IMR-90 (cell line): Measurements from ENCODE around the gene SLC5A10. TPM values are rescaled to one million over a fixed set of nuclear protein-coding genes. Genes with fewer than 3 reads are reported as not detected.

Source experiments
- ATAC-seq: fragments of 200-7000 bp; cut with Tn5 transposase; 2 replicates; pipeline ENCODE4 v1.9.1; 2020; ENCODE audit warnings: low read depth, mild to moderate bottlenecking, moderate library complexity
- BruUV-seq: library from RNA; stranded (reverse); fragments of 400-500 nt; replicated peaks from 2 replicates; lab custom pipeline; 2021; lab: Mats Ljungman, UMichigan
- CTCF ChIA-PET: fragments of 300-600 bp; formaldehyde crosslinking; extraction: SDS; loops from one replicate; lab custom pipeline; 2021; ENCODE audit warnings: antibody characterized with exemption; lab: Yijun Ruan, JAX
- POLR2A ChIA-PET: fragments of 300-600 bp; sonication (Branson Sonifier 250); formaldehyde crosslinking; loops from one replicate; lab custom pipeline; 2022; ENCODE audit warnings: antibody characterized with exemption; ENCODE audit not compliant: unreplicated experiment; lab: Charles Lee
- DNase-seq: peaks from one replicate; pipeline ENCODE4 v3.0.0; 2013
- H2AFZ ChIP-seq: replicated peaks from 2 replicates; pipeline ENCODE3; 2013; ENCODE audit warnings: low read length, mild to moderate bottlenecking; ENCODE audit not compliant: poor library complexity
- H2AK5ac ChIP-seq: 2 replicates; pipeline ENCODE4 v1.6.1; 2013; ENCODE audit warnings: low read depth, low read length, inconsistent platforms
- H2AK9ac ChIP-seq: replicated peaks from 2 replicates; pipeline ENCODE3; 2013; ENCODE audit warnings: mild to moderate bottlenecking, low read depth, low read length, moderate library complexity; ENCODE audit not compliant: poor library complexity
- H2BK120ac ChIP-seq: 2 replicates; pipeline ENCODE4 v1.6.1; 2013; ENCODE audit warnings: low read depth, low read length, inconsistent platforms
- H2BK15ac ChIP-seq: 3 replicates; pipeline ENCODE4 v1.6.1; 2013; ENCODE audit warnings: low read depth, low read length, inconsistent platforms
- H2BK20ac ChIP-seq: 2 replicates; pipeline ENCODE4 v1.6.1; 2013; ENCODE audit warnings: low read depth, mild to moderate bottlenecking, inconsistent platforms, low read length, moderate library complexity
- H2BK5ac ChIP-seq: 2 replicates; pipeline ENCODE4 v1.6.1; 2013; ENCODE audit warnings: mild to moderate bottlenecking, low read depth, low read length, inconsistent platforms; ENCODE audit not compliant: poor library complexity, severe bottlenecking
- H3K14ac ChIP-seq: replicated peaks from 2 replicates; pipeline ENCODE4 v1.6.1; 2013; ENCODE audit warnings: low read depth, low read length, inconsistent platforms
- H3K18ac ChIP-seq: 2 replicates; pipeline ENCODE4 v1.6.1; 2013; ENCODE audit warnings: low read depth, low read length, control low read depth
- H3K23ac ChIP-seq: 2 replicates; pipeline ENCODE4 v1.6.1; 2013; ENCODE audit warnings: low read depth, low read length, inconsistent platforms
- H3K27ac ChIP-seq: 2 replicates; pipeline ENCODE4 v1.5.1; 2013; ENCODE audit warnings: mild to moderate bottlenecking, control low read depth, low read length; ENCODE audit not compliant: insufficient read depth
- H3K27me3 ChIP-seq: 2 replicates; pipeline ENCODE4 v1.6.1; 2013; ENCODE audit warnings: low read length; ENCODE audit not compliant: control insufficient read depth, insufficient read depth
- H3K36me3 ChIP-seq: 2 replicates; pipeline ENCODE4 v1.6.1; 2013; ENCODE audit warnings: low read length, mixed read lengths; ENCODE audit not compliant: control insufficient read depth, insufficient read depth
- H3K4ac ChIP-seq: 2 replicates; pipeline ENCODE4 v1.6.1; 2013; ENCODE audit warnings: low read depth, low read length, inconsistent platforms
- H3K4me1 ChIP-seq: 2 replicates; pipeline ENCODE4 v1.6.1; 2013; ENCODE audit warnings: low read length, mixed read lengths; ENCODE audit not compliant: control insufficient read depth, insufficient read depth
- H3K4me2 ChIP-seq: 2 replicates; pipeline ENCODE4 v1.6.1; 2013; ENCODE audit warnings: low read depth, mild to moderate bottlenecking, control low read depth, low read length, moderate library complexity
- H3K4me3 ChIP-seq: 2 replicates; pipeline ENCODE4 v1.5.1; 2013; ENCODE audit warnings: low read depth, mild to moderate bottlenecking, control low read depth, low read length, moderate library complexity; ENCODE audit not compliant: insufficient read depth
- H3K56ac ChIP-seq: 2 replicates; pipeline ENCODE4 v1.6.1; 2013; ENCODE audit warnings: low read length, inconsistent platforms; ENCODE audit not compliant: insufficient read depth; ENCODE audit errors: extremely low read depth
- H3K79me1 ChIP-seq, 2 experiments: 2 replicates each; pipeline ENCODE4 v1.6.1; 2013; ENCODE audit warnings: low read length in 2 of 2, inconsistent platforms in 1 of 2, low read depth in 1 of 2
- H3K9ac ChIP-seq: 2 replicates; pipeline ENCODE4 v1.6.1; 2013; ENCODE audit warnings: low read depth, low read length, control low read depth
- H3K9me1 ChIP-seq: 2 replicates; pipeline ENCODE4 v1.6.1; 2013; ENCODE audit warnings: low read length, inconsistent platforms; ENCODE audit not compliant: insufficient read depth
- H3K9me3 ChIP-seq: 2 replicates; pipeline ENCODE4 v1.6.1; 2013; ENCODE audit warnings: low read length; ENCODE audit not compliant: control insufficient read depth, insufficient read depth
- H4K20me1 ChIP-seq: 2 replicates; pipeline ENCODE4 v1.6.1; 2013; ENCODE audit warnings: low read length, inconsistent platforms; ENCODE audit not compliant: insufficient read depth
- H4K5ac ChIP-seq: 2 replicates; pipeline ENCODE4 v1.6.1; 2013; ENCODE audit warnings: mild to moderate bottlenecking, low read depth, low read length, control low read depth
- H4K8ac ChIP-seq, 2 experiments: 2 replicates each; pipeline ENCODE4 v1.6.1; 2013; ENCODE audit warnings: low read depth in 2 of 2, low read length in 2 of 2, control low read depth in 1 of 2, inconsistent platforms in 1 of 2
- H4K91ac ChIP-seq: 2 replicates; pipeline ENCODE4 v1.6.1; 2013; ENCODE audit warnings: low read depth, low read length, inconsistent platforms; ENCODE audit not compliant: insufficient read depth
- BHLHE40 ChIP-seq: fragments of 150-350 bp; IDR thresholded peaks from 2 replicates; pipeline ENCODE4 v1.6.1; 2016; ENCODE audit warnings: mild to moderate bottlenecking, low read depth, low read length
- CTCF ChIP-seq: conservative IDR thresholded peaks from 2 replicates; pipeline ENCODE4 v1.5.1; 2012; ENCODE audit warnings: mild to moderate bottlenecking, low read depth, low read length, improper control_type of control experiment
- ELK1 ChIP-seq: fragments of 150-350 bp; IDR thresholded peaks from 2 replicates; pipeline ENCODE4 v1.6.1; 2016; ENCODE audit warnings: low read depth, mild to moderate bottlenecking, low read length, moderate library complexity, borderline replicate concordance
- FOS ChIP-seq: fragments of 150-350 bp; IDR thresholded peaks from 2 replicates; pipeline ENCODE4 v1.6.1; 2016; ENCODE audit warnings: low read depth, low read length
- MAFK ChIP-seq: IDR thresholded peaks from 2 replicates; pipeline ENCODE4 v1.6.1; 2012; ENCODE audit warnings: low read depth, low read length, improper control_type of control experiment
- NFE2L2 ChIP-seq: fragments of 150-350 bp; IDR thresholded peaks from 2 replicates; pipeline ENCODE4 v1.6.1; 2016; ENCODE audit warnings: low read depth, mild to moderate bottlenecking, low read length
- RAD21 ChIP-seq: IDR thresholded peaks from 2 replicates; pipeline ENCODE4 v1.6.1; 2012; ENCODE audit warnings: low read length, improper control_type of control experiment
- RCOR1 ChIP-seq: IDR thresholded peaks from 2 replicates; pipeline ENCODE4 v1.6.1; 2012; ENCODE audit warnings: mild to moderate bottlenecking, low read length, improper control_type of control experiment; ENCODE audit not compliant: insufficient replicate concordance
- RFX5 ChIP-seq: IDR thresholded peaks from 2 replicates; pipeline ENCODE4 v1.8.0; 2012; ENCODE audit warnings: low read depth, mild to moderate bottlenecking, low read length, moderate library complexity
- USF2 ChIP-seq: fragments of 150-350 bp; IDR thresholded peaks from 2 replicates; pipeline ENCODE4 v1.6.1; 2017; ENCODE audit warnings: mild to moderate bottlenecking, antibody characterized with exemption, low read length, low read depth
- WGBS, 2 experiments: methylation state at CpG; one replicate each; pipeline versions ENCODE4 v1.1.5 to v1.1.7; 2013; ENCODE audit warnings: missing lambda C conversion rate in 2 of 2; ENCODE audit not compliant: insufficient read length in 1 of 2; ENCODE audit errors: extremely low coverage in 2 of 2; 5-methylcytosine and 5-hydroxymethylcytosine counted together
- dilution Hi-C: fragments of 300-500 bp; cut with HindIII; formaldehyde crosslinking; loops from one replicate; pipeline ENCODE4 v1.14.3; 2018; ENCODE audit warnings: low sequenced_read_pairs; ENCODE audit not compliant: unreplicated experiment
- in situ Hi-C: fragments of 300-500 bp; cut with MboI; formaldehyde crosslinking; loops from 3 replicates; pipeline ENCODE4 v1.14.3; 2019; ENCODE audit warnings: low sequenced_read_pairs, inconsistent platforms, mixed read lengths
- intact Hi-C: fragments of 100-400 bp; cut with micrococcal nuclease; formaldehyde crosslinking; loops from 2 replicates; pipeline ENCODE4 v1.10.0; 2022
- polyA plus RNA-seq, 3 experiments: library from polyadenylated mRNA; depleted of rRNA; stranded (reverse); fragments of >200 nt; gene quantifications; 2 replicates each; pipeline ENCODE4 v1.2.3, GENCODE V29; 2012; ENCODE audit warnings: low replicate concordance in 1 of 3
- total RNA-seq: library from RNA; depleted of rRNA; stranded (reverse); fragments of >200 nt; gene quantifications from 2 replicates; pipeline ENCODE4 v1.2.3, GENCODE V29; 2012

The SLC5A10 gene
- total and polyA plus RNA-seq, 2 of the 4 experiments (the other 2 are of a cell fraction): not detected

- Histone ChIP-seq H4K5ac (peak overlapping the region; percentile 76), H3K4me2 (no peak overlapping the region), H4K91ac (peak overlapping the region; percentile 50), H2BK15ac (no peak overlapping the region), H4K20me1 (no peaks in the 10 kb centered on the region), H3K36me3 (peaks cover 37% of the 10 kb centered on the region), H2BK20ac (peak overlapping the region; percentile 58; the same call in 1 of the 2 replicates), H3K56ac (no peak overlapping the region), H2BK120ac (peak overlapping the region; percentile 68), H3K9me3 (no peaks in the 10 kb centered on the region), H3K4me3 (no peak overlapping the region), H3K23ac (peak overlapping the region; percentile 75), H4K8ac (peak overlapping the region; percentile 15 to 87), H3K27ac (peak overlapping the region; percentile 43), H2AK9ac (peak overlapping the region; percentile 84), H2AK5ac (peak overlapping the region; percentile 79), H3K79me1 (peaks cover 9 to 53% of the 10 kb centered on the region in 2 experiments), H3K18ac (peak overlapping the region; percentile 24; the same call in 1 of the 2 replicates), H3K9ac (peak overlapping the region; percentile 8), H3K4ac (peak overlapping the region; percentile 81), H3K9me1 (peaks cover 13% of the 10 kb centered on the region), H2AFZ (peak overlapping the region; percentile 88), H3K27me3 (no peaks in the 10 kb centered on the region), H2BK5ac (peak overlapping the region; percentile 67), H3K4me1 (peaks cover 19% of the 10 kb centered on the region), H3K14ac (peak overlapping the region; percentile 83)
- POLR2A ChIA-PET: no interaction called here
- in situ Hi-C loops (no loop called here), intact Hi-C loops (no loop called here), dilution Hi-C loops (no loop called here)
- BruUV-seq: no TSS peak
- CTCF ChIA-PET: interaction anchor here (0.5 kb wide), 1 partner anchor 21 kb away, joined by 3 read pairs; no protein-coding TSS in a partner anchor
- DNase-seq (peak; percentile 82), ATAC-seq (peak; percentile 86)
- no peak for TF ChIP-seq CTCF
- TF ChIP-seq MAFK: no peak
- TF ChIP-seq RAD21: no peak
- no peak; the same call in 1 of the 2 replicates for TF ChIP-seq BHLHE40
- peak; percentile 76 for TF ChIP-seq NFE2L2
- TF ChIP-seq ELK1: no peak
- peak; percentile 62 for TF ChIP-seq FOS
- no peak for TF ChIP-seq RFX5
- no peak for TF ChIP-seq RCOR1
- no peak for TF ChIP-seq USF2
- WGBS, 2 experiments: 65% methylated on average over 12 of the region's 30 CpGs; no CpG with 5 or more reads in 1 of the 2 experiments
Measured at GRCh38 chr17:18981642-18982424, 29.9 kb downstream of the SLC5A10 start.
